ENCODE measurements around the gene GSC2.

Gene GSC2

GRCh38 chr22:19175026-19175601, 25.0 kb upstream of the GSC2 start:
- H3K4me2 ChIP-seq (ENCODE audit: low read depth, low read length, poor library complexity, severe bottlenecking) = no peak overlapping the region
- H3K9me3 ChIP-seq (ENCODE audit: insufficient read depth, low read depth, low read length) = no peaks in the 10 kb centered on the region
- H3K36me3 ChIP-seq (ENCODE audit: insufficient read depth, low read length) = no peaks in the 10 kb centered on the region
- H3F3A ChIP-seq (ENCODE audit: low read depth) = no peaks in the 10 kb centered on the region
- H3K9me2 ChIP-seq (replicated peaks; ENCODE audit: low read depth, low read length) = no peaks in the 10 kb centered on the region
- no peak overlapping the region for H3K4me3 ChIP-seq (ENCODE audit: low read length, poor library complexity, severe bottlenecking)
- TF ChIP-seq CTCF (conservative IDR thresholded peaks at IDR 0.05; ENCODE audit: low read length) (no peak), EZH2phosphoT487 (IDR thresholded peaks at IDR 0.05; ENCODE audit: borderline replicate concordance) (no peak)
- peaks cover 54% of the 10 kb centered on the region for H3K79me2 ChIP-seq (ENCODE audit: insufficient read depth, low read length)
- no peaks in the 10 kb centered on the region for H3K27me3 ChIP-seq (ENCODE audit: insufficient read depth, low read length, poor library complexity, severe bottlenecking)
- peaks cover 31% of the 10 kb centered on the region for H4K20me1 ChIP-seq (ENCODE audit: insufficient read depth, low read length, poor library complexity, severe bottlenecking)
- H3K9ac ChIP-seq (ENCODE audit: low read depth, low read length, poor library complexity, severe bottlenecking) = no peak overlapping the region
- peaks cover 45% of the 10 kb centered on the region for H3K4me1 ChIP-seq (ENCODE audit: insufficient read depth, low read length, poor library complexity, severe bottlenecking)
- no peak overlapping the region for H2AFZ ChIP-seq (ENCODE audit: low read length)

GRCh38 chr22:19174106-19175025, 24.3 kb upstream of the GSC2 start:
- no peaks in the 10 kb centered on the region for H3K27me3 ChIP-seq (ENCODE audit: insufficient read depth, low read length, poor library complexity, severe bottlenecking)
- H3K4me3 ChIP-seq (ENCODE audit: low read length, poor library complexity, severe bottlenecking) = peak overlapping the region; percentile 98
- no peaks in the 10 kb centered on the region for H3K9me3 ChIP-seq (ENCODE audit: insufficient read depth, low read depth, low read length)
- peak overlapping the region; percentile 94 for H3K4me2 ChIP-seq (ENCODE audit: low read depth, low read length, poor library complexity, severe bottlenecking)
- H3K4me1 ChIP-seq (ENCODE audit: insufficient read depth, low read length, poor library complexity, severe bottlenecking) = peaks cover 45% of the 10 kb centered on the region
- TF ChIP-seq CTCF (conservative IDR thresholded peaks at IDR 0.05; ENCODE audit: low read length) (no peak), EZH2phosphoT487 (IDR thresholded peaks at IDR 0.05; ENCODE audit: borderline replicate concordance) (no peak)
- H3K79me2 ChIP-seq (ENCODE audit: insufficient read depth, low read length) = peaks cover 54% of the 10 kb centered on the region
- no peaks in the 10 kb centered on the region for H3K9me2 ChIP-seq (replicated peaks; ENCODE audit: low read depth, low read length)
- no peaks in the 10 kb centered on the region for H3F3A ChIP-seq (ENCODE audit: low read depth)
- H3K36me3 ChIP-seq (ENCODE audit: insufficient read depth, low read length) = no peaks in the 10 kb centered on the region
- peaks cover 31% of the 10 kb centered on the region for H4K20me1 ChIP-seq (ENCODE audit: insufficient read depth, low read length, poor library complexity, severe bottlenecking)
- no peak overlapping the region for H2AFZ ChIP-seq (ENCODE audit: low read length)
- peak overlapping the region; percentile 19 for H3K9ac ChIP-seq (ENCODE audit: low read depth, low read length, poor library complexity, severe bottlenecking)

- H3K4me3 ChIP-seq (ENCODE audit: low read length, poor library complexity, severe bottlenecking) = peak overlapping the region; percentile 98
- peak overlapping the region; percentile 98 for H3K9ac ChIP-seq (ENCODE audit: low read depth, low read length, poor library complexity, severe bottlenecking)
- no peaks in the 10 kb centered on the region for H3K27me3 ChIP-seq (ENCODE audit: insufficient read depth, low read length, poor library complexity, severe bottlenecking)
- H3K79me2 ChIP-seq (ENCODE audit: insufficient read depth, low read length) = peaks cover 54% of the 10 kb centered on the region
- TF ChIP-seq EZH2phosphoT487 (IDR thresholded peaks at IDR 0.05; ENCODE audit: borderline replicate concordance) (no peak), CTCF (conservative IDR thresholded peaks at IDR 0.05; ENCODE audit: low read length) (no peak)
- H3K9me3 ChIP-seq (ENCODE audit: insufficient read depth, low read depth, low read length) = no peaks in the 10 kb centered on the region
- H2AFZ ChIP-seq (ENCODE audit: low read length) = no peak overlapping the region
- no peaks in the 10 kb centered on the region for H3K9me2 ChIP-seq (replicated peaks; ENCODE audit: low read depth, low read length)
- H3K4me2 ChIP-seq (ENCODE audit: low read depth, low read length, poor library complexity, severe bottlenecking) = peak overlapping the region; percentile 94
- H3K4me1 ChIP-seq (ENCODE audit: insufficient read depth, low read length, poor library complexity, severe bottlenecking) = peaks cover 42% of the 10 kb centered on the region
- H4K20me1 ChIP-seq (ENCODE audit: insufficient read depth, low read length, poor library complexity, severe bottlenecking) = peaks cover 31% of the 10 kb centered on the region
- no peaks in the 10 kb centered on the region for H3F3A ChIP-seq (ENCODE audit: low read depth)
- H3K36me3 ChIP-seq (ENCODE audit: insufficient read depth, low read length) = no peaks in the 10 kb centered on the region
Observed at GRCh38 chr22:19173047-19174035, 23.2 kb upstream of the GSC2 start.
